ENCODE measurements around the gene AKT1. TPM values are rescaled to one million over a fixed set of nuclear protein-coding genes. Genes with fewer than 3 reads are reported as not detected.

The AKT1 gene
- total and polyA plus RNA-seq, 2 of the 13 experiments (the other 11 are each of a cell fraction or from before 2014, with no cell fraction given), result 96.2 to 116 TPM

DNA sequence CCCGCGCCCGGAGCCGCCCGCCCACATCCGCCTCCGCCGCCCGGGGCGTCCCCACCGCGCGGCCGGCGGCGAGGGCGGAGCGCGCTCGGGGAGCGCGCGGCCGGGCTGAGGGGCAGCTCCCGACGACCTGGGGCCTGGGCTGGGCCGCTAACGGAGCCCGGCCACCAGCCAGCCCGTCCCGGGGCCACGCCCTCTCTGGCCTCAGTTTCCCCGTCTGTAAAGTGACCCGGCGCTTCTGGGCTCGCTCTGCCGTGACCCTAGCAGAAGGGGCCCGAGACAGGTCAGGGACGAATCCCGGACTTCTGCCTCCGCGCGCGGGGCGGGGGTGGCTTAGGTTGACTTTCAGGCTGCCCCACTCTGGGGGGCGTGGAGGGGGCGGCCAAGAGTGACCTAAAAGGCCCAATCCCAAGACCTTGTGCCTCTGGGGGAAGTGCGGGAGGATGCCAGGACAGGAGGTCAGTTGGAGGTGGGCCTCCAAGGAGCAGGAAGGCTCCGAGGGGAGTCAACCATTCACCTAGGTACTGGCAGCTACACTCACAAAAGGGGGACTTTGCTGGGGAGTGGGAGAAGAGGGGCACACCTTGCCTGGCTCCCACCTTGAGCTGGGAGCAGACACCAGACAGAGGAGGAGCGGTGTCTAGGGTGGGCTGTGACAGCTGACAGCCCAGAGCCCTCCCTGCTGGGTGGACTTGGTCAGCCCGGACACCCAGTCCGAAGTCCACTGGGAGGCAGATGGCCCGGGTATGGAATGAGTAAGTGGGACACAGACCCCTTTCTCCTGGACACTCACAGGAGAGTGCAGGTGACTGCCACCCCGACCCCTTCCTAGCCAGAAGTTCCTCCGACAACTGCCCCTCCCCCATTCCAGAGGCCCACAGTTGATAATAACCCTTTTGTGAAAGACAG, 486 bp upstream of the AKT1 start (continued):
- TF ChIP-seq ETS1 (CRISPR knock-in tag; IDR thresholded peaks at IDR 0.05) (no peak), KLF16 (CRISPR knock-in tag; IDR thresholded peaks at IDR 0.05) (peak in 1 of 2 experiments; percentile 3; a peak in 1 of 4 replicates), PPARG (CRISPR knock-in tag; conservative IDR thresholded peaks at IDR 0.05) (no peak), MBNL3 (CRISPR knock-in tag; conservative IDR thresholded peaks at IDR 0.05) (no peak), SIN3A (IDR thresholded peaks at IDR 0.05; ENCODE audit: borderline replicate concordance, low read depth, low read length) (peak; percentile 79; the same call in 1 of the 2 replicates), THAP11 (CRISPR knock-in tag; IDR thresholded peaks at IDR 0.05) (no peak), ZNF484 (CRISPR knock-in tag; IDR thresholded peaks at IDR 0.05; ENCODE audit: borderline replicate concordance, low read depth) (no peak), RBM39 (IDR thresholded peaks at IDR 0.05; ENCODE audit: low read depth, low read length, poor library complexity, severe bottlenecking) (peak; percentile 88), KDM2A (CRISPR knock-in tag; IDR thresholded peaks at IDR 0.05; ENCODE audit: borderline replicate concordance, low read depth) (no peak), HIVEP1 (CRISPR knock-in tag; IDR thresholded peaks at IDR 0.05) (peak; percentile 64; the same call in 1 of the 2 replicates), SMAD3 (CRISPR knock-in tag; IDR thresholded peaks at IDR 0.05) (no peak), HOXA7 (CRISPR knock-in tag; IDR thresholded peaks at IDR 0.05) (no peak), TFAP4 (IDR thresholded peaks at IDR 0.05; ENCODE audit: borderline replicate concordance, low read depth) (peak; percentile 90), ZNF878 (CRISPR knock-in tag; IDR thresholded peaks at IDR 0.05) (no peak)
- TF ChIP-seq, protein P1, sequence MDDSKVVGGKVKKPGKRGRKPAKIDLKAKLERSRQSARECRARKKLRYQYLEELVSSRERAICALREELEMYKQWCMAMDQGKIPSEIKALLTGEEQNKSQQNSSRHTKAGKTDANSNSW (CRISPR knock-in tag; IDR thresholded peaks at IDR 0.05; ENCODE audit: borderline replicate concordance), result no peak
- TF ChIP-seq, protein P2, sequence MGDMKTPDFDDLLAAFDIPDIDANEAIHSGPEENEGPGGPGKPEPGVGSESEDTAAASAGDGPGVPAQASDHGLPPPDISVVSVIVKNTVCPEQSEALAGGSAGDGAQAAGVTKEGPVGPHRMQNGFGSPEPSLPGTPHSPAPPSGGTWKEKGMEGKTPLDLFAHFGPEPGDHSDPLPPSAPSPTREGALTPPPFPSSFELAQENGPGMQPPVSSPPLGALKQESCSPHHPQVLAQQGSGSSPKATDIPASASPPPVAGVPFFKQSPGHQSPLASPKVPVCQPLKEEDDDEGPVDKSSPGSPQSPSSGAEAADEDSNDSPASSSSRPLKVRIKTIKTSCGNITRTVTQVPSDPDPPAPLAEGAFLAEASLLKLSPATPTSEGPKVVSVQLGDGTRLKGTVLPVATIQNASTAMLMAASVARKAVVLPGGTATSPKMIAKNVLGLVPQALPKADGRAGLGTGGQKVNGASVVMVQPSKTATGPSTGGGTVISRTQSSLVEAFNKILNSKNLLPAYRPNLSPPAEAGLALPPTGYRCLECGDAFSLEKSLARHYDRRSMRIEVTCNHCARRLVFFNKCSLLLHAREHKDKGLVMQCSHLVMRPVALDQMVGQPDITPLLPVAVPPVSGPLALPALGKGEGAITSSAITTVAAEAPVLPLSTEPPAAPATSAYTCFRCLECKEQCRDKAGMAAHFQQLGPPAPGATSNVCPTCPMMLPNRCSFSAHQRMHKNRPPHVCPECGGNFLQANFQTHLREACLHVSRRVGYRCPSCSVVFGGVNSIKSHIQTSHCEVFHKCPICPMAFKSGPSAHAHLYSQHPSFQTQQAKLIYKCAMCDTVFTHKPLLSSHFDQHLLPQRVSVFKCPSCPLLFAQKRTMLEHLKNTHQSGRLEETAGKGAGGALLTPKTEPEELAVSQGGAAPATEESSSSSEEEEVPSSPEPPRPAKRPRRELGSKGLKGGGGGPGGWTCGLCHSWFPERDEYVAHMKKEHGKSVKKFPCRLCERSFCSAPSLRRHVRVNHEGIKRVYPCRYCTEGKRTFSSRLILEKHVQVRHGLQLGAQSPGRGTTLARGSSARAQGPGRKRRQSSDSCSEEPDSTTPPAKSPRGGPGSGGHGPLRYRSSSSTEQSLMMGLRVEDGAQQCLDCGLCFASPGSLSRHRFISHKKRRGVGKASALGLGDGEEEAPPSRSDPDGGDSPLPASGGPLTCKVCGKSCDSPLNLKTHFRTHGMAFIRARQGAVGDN (CRISPR knock-in tag; IDR thresholded peaks at IDR 0.05), result peak; percentile 57
- TF ChIP-seq, protein P3, sequence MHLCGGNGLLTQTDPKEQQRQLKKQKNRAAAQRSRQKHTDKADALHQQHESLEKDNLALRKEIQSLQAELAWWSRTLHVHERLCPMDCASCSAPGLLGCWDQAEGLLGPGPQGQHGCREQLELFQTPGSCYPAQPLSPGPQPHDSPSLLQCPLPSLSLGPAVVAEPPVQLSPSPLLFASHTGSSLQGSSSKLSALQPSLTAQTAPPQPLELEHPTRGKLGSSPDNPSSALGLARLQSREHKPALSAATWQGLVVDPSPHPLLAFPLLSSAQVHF (CRISPR knock-in tag; IDR thresholded peaks at IDR 0.05), result no peak
- TF ChIP-seq, protein P4, sequence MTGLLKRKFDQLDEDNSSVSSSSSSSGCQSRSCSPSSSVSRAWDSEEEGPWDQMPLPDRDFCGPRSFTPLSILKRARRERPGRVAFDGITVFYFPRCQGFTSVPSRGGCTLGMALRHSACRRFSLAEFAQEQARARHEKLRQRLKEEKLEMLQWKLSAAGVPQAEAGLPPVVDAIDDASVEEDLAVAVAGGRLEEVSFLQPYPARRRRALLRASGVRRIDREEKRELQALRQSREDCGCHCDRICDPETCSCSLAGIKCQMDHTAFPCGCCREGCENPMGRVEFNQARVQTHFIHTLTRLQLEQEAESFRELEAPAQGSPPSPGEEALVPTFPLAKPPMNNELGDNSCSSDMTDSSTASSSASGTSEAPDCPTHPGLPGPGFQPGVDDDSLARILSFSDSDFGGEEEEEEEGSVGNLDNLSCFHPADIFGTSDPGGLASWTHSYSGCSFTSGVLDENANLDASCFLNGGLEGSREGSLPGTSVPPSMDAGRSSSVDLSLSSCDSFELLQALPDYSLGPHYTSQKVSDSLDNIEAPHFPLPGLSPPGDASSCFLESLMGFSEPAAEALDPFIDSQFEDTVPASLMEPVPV (CRISPR knock-in tag; IDR thresholded peaks at IDR 0.05), result no peak
